Keratinocyte (primary cell): ENCODE measurements around the gene ADARB2. TPM values are rescaled to one million over a fixed set of nuclear protein-coding genes. Genes with fewer than 3 reads are reported as not detected.
A peak's percentile ranks its signal among the peaks of the same experiment; 100 is the strongest.

Experiments used
- DNase-seq: peaks from one replicate; pipeline ENCODE4 v3.0.0-alpha.2; 2011; ENCODE audit warnings: low read depth, missing footprints, low spot score
- FAIRE-seq: peaks from 2 replicates; lab custom pipeline; 2011; peaks lifted over from hg19 to GRCh38; lab: Jason Lieb, UNC
- H2AFZ ChIP-seq: 2 replicates; pipeline ENCODE4 v1.6.0; 2012; ENCODE audit warnings: low read length, control low read depth, inconsistent platforms; ENCODE audit not compliant: control insufficient read depth
- H3K27ac ChIP-seq: 2 replicates; pipeline ENCODE4 v1.5.1; 2011; ENCODE audit warnings: low read length; ENCODE audit not compliant: control insufficient read depth, insufficient read depth
- H3K27me3 ChIP-seq: 3 replicates; pipeline ENCODE4 v1.6.0; 2011; ENCODE audit warnings: low read length; ENCODE audit not compliant: control insufficient read depth, insufficient read depth; ENCODE audit errors: extremely low read depth
- H3K36me3 ChIP-seq, 2 experiments: 2 replicates in 1 of 2; 3 replicates in 1 of 2; pipeline ENCODE4 v1.5.1; 2011; ENCODE audit warnings: low read length in 2 of 2, mild to moderate bottlenecking in 1 of 2; ENCODE audit not compliant: control insufficient read depth in 2 of 2, insufficient read depth in 2 of 2; ENCODE audit errors: extremely low read depth in 1 of 2
- H3K4me1 ChIP-seq: 3 replicates; pipeline ENCODE4 v1.5.1; 2011; ENCODE audit warnings: low read length; ENCODE audit not compliant: control insufficient read depth, insufficient read depth; ENCODE audit errors: extremely low read depth
- H3K4me2 ChIP-seq: 3 replicates; pipeline ENCODE4 v1.6.0; 2011; ENCODE audit warnings: low read depth, low read length; ENCODE audit not compliant: control insufficient read depth, insufficient read depth; ENCODE audit errors: extremely low read depth
- H3K4me3 ChIP-seq, 3 experiments: fragments of 200-600 bp in 1 of 3; sonication (generic) in 1 of 3; 2 replicates in 2 of 3; 3 replicates in 1 of 3; pipeline ENCODE4 v1.5.1; 2011 to 2016; ENCODE audit warnings: low read length in 3 of 3, mild to moderate bottlenecking in 3 of 3, control low read depth in 2 of 3, inconsistent platforms in 1 of 3, low read depth in 1 of 3, mixed read lengths in 1 of 3, mixed run types in 1 of 3, moderate library complexity in 1 of 3; ENCODE audit not compliant: control insufficient read depth in 2 of 3, insufficient read depth in 2 of 3; ENCODE audit errors: extremely low read depth in 1 of 3
- H3K79me2 ChIP-seq: 2 replicates; pipeline ENCODE4 v1.6.0; 2012; ENCODE audit warnings: low read length; ENCODE audit not compliant: control insufficient read depth, insufficient read depth
- H3K9ac ChIP-seq: 3 replicates; pipeline ENCODE4 v1.6.0; 2011; ENCODE audit warnings: low read length; ENCODE audit not compliant: control insufficient read depth, insufficient read depth; ENCODE audit errors: extremely low read depth
- H3K9me1 ChIP-seq: 3 replicates; pipeline ENCODE4 v1.6.0; 2011; ENCODE audit warnings: low read length; ENCODE audit not compliant: control insufficient read depth, insufficient read depth; ENCODE audit errors: extremely low read depth
- H3K9me3 ChIP-seq: 2 replicates; pipeline ENCODE4 v1.5.1; 2012; ENCODE audit warnings: low read depth, low read length; ENCODE audit not compliant: control insufficient read depth
- H4K20me1 ChIP-seq: 3 replicates; pipeline ENCODE4 v1.6.0; 2011; ENCODE audit warnings: low read length; ENCODE audit not compliant: control insufficient read depth, insufficient read depth; ENCODE audit errors: extremely low read depth
- EZH2 ChIP-seq: IDR thresholded peaks from one replicate; pipeline ENCODE4 v1.6.1; 2012; ENCODE audit warnings: inconsistent platforms, mild to moderate bottlenecking, low read length, moderate library complexity
- dilution Hi-C: fragments of 300-500 bp; cut with MboI; formaldehyde crosslinking; loops from one replicate; pipeline ENCODE4 v1.7.0; 2020; ENCODE audit warnings: low sequenced_read_pairs; ENCODE audit not compliant: extremely low pct_ligation_motif_present
- polyA plus RNA-seq, 5 experiments: library from polyadenylated mRNA; depleted of rRNA in 3 of 5; stranded (reverse) in 3 of 5; stranded (forward) in 1 of 5; unstranded in 1 of 5; fragments of >200 nt; gene quantifications; 1 replicate in 1 of 5; 2 replicates in 3 of 5; 3 replicates in 1 of 5; pipeline versions ENCODE4 v1.2.1 to v1.2.3, GENCODE V29; 2011 to 2012; ENCODE audit warnings: missing spikeins in 2 of 5, low read depth in 1 of 5, low replicate concordance in 1 of 5
- TF ChIP-seq, protein P1 (sequence below), 3 experiments: IDR thresholded peaks in 1 of 3; conservative IDR thresholded peaks in 1 of 3; optimal IDR thresholded peaks in 1 of 3; 2 replicates in 2 of 3; 3 replicates in 1 of 3; pipeline versions ENCODE3 to v1.5.1; 2011; ENCODE audit warnings: low read length in 3 of 3, mild to moderate bottlenecking in 3 of 3, moderate library complexity in 2 of 3, control low read depth in 1 of 3, inconsistent platforms in 1 of 3; ENCODE audit not compliant: insufficient read depth in 2 of 3; ENCODE audit errors: extremely low read depth in 1 of 3

The ADARB2 gene
- polyA plus RNA-seq, 1 donor (not counting 4 experiments of a cell fraction or from before 2014, with no cell fraction given): not detected

DNA sequence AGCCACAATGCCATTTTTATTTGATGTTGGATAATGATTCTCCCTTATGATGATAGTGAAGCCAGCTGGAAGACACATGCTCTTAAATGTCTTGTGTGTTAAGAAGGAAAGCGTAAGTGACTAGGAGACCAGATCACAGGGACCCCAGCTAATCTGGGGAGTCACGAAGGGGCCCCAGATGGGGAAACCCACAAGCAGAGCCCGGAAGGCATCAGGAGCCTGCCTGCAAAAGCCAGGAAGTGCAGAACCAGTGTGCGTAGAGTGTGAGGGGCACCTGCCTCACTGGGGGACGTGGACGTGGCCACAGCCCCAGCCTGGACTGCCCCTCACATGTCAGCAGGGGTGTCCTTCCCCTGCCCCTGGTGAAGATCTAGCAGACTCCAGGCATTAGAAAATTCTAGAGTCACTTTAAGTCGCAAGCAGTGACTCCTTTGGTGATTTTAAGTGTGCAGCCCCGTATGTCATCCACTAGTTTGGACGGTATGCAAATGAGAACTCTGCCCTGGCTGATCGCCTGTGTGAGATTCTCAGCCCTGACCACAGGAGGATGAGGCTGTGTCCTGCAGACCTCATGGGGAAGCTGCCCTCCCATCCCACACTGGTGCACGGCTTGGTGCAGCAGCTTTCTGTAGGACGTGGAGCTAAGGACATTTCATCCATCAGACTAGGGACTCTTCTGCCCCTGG, 438.1 kb downstream of the ADARB2 start:
- Histone ChIP-seq H3K9me3 (no peaks in the 10 kb centered on the region), H4K20me1 (no peaks in the 10 kb centered on the region), H3K27ac (no peak overlapping the region), H3K27me3 (peaks cover 7% of the 10 kb centered on the region), H3K9ac (no peak overlapping the region), H3K9me1 (no peaks in the 10 kb centered on the region), H3K79me2 (no peaks in the 10 kb centered on the region), H2AFZ (no peak overlapping the region), H3K4me2 (no peak overlapping the region), H3K36me3 (no peaks in the 10 kb centered on the region), H3K4me3 (no peak overlapping the region), H3K4me1 (no peaks in the 10 kb centered on the region)
- TF ChIP-seq, protein P1, sequence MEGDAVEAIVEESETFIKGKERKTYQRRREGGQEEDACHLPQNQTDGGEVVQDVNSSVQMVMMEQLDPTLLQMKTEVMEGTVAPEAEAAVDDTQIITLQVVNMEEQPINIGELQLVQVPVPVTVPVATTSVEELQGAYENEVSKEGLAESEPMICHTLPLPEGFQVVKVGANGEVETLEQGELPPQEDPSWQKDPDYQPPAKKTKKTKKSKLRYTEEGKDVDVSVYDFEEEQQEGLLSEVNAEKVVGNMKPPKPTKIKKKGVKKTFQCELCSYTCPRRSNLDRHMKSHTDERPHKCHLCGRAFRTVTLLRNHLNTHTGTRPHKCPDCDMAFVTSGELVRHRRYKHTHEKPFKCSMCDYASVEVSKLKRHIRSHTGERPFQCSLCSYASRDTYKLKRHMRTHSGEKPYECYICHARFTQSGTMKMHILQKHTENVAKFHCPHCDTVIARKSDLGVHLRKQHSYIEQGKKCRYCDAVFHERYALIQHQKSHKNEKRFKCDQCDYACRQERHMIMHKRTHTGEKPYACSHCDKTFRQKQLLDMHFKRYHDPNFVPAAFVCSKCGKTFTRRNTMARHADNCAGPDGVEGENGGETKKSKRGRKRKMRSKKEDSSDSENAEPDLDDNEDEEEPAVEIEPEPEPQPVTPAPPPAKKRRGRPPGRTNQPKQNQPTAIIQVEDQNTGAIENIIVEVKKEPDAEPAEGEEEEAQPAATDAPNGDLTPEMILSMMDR (optimal IDR thresholded peaks at IDR 0.05 in 1 of 3, IDR thresholded peaks at IDR 0.05 in 1 of 3, conservative IDR thresholded peaks at IDR 0.05 in 1 of 3; ENCODE audit: extremely low read depth in 1 of 3, insufficient read depth in 2 of 3, low read length in 3 of 3): no peak
- TF ChIP-seq EZH2: no peak
- DNase-seq: no peak
- FAIRE-seq: no peak
- dilution Hi-C loops: no loop called here

GRCh38 chr10:1297566-1298301, 439.6 kb downstream of the ADARB2 start:
- no peak overlapping the region for H3K4me2 ChIP-seq
- no peaks in the 10 kb centered on the region for H3K9me1 ChIP-seq
- no peaks in the 10 kb centered on the region for H3K9me3 ChIP-seq
- no peaks in the 10 kb centered on the region for H3K36me3 ChIP-seq
- no peak for DNase-seq
- H3K4me1 ChIP-seq: no peaks in the 10 kb centered on the region
- FAIRE-seq: no peak
- H4K20me1 ChIP-seq: no peaks in the 10 kb centered on the region
- no peak for TF ChIP-seq EZH2
- TF ChIP-seq, protein P1 (optimal IDR thresholded peaks at IDR 0.05 in 1 of 3, IDR thresholded peaks at IDR 0.05 in 1 of 3, conservative IDR thresholded peaks at IDR 0.05 in 1 of 3; ENCODE audit: extremely low read depth in 1 of 3, insufficient read depth in 2 of 3, low read length in 3 of 3): peak in 1 of 3 experiments; percentile 11
- H3K27me3 ChIP-seq: peaks cover 7% of the 10 kb centered on the region
- no peak overlapping the region for H3K27ac ChIP-seq
- H2AFZ ChIP-seq: no peak overlapping the region
- no peak overlapping the region for H3K9ac ChIP-seq
- H3K79me2 ChIP-seq: no peaks in the 10 kb centered on the region
- H3K4me3 ChIP-seq: no peak overlapping the region
- dilution Hi-C loops: no loop called here
